ACHN (cell line): ENCODE data around the gene CRABP2.

Experiments
- DNase-seq: peaks from one replicate; pipeline ENCODE4 v3.0.0-alpha.2; 2015
- in situ Hi-C: cut with HindIII; loops from 2 replicates; pipeline ENCODE4 v1.10.0; 2017; ENCODE audit warnings: low sequenced_read_pairs, low pct_ligation_motif_present, low pct_unique_long_range_greater_than_20kb

The CRABP2 gene

GRCh38 chr1:156676820-156677615 lies 28.4 kb downstream of the CRABP2 start, which contains the start of gene NES:
Gene NES (minus strand): TSS chr1:156677407. CDS start chr1:156677264, 143 bp downstream.
- in situ Hi-C loops = no loop called here

GRCh38 chr1:156676114-156676819 lies 29.1 kb downstream of the CRABP2 start:
- in situ Hi-C loops = no loop called here
- no peak for DNase-seq

More at GRCh38 chr1:156676820-156677615, 28.4 kb downstream of the CRABP2 start, which contains the start of gene NES:
- peak; percentile 58 for DNase-seq

GRCh38 chr1:156675210-156676113 lies 29.9 kb downstream of the CRABP2 start:
- no peak for DNase-seq
- in situ Hi-C loops = no loop called here

GRCh38 chr1:156673387-156674121 lies 31.8 kb downstream of the CRABP2 start:
- no peak for DNase-seq
- in situ Hi-C loops = no loop called here

- in situ Hi-C loops = no loop called here
- DNase-seq = no peak
Observed at GRCh38 chr1:156671804-156672203, 33.6 kb downstream of the CRABP2 start.

- DNase-seq = no peak
- in situ Hi-C loops = no loop called here
Observed at GRCh38 chr1:156670791-156671190, 34.6 kb downstream of the CRABP2 start.

- DNase-seq = no peak
- in situ Hi-C loops = no loop called here
Observed at GRCh38 chr1:156670359-156670758, 35.0 kb downstream of the CRABP2 start.

- DNase-seq = no peak
- in situ Hi-C loops = no loop called here
Observed at GRCh38 chr1:156669794-156670193, 35.6 kb downstream of the CRABP2 start.

GRCh38 chr1:156668801-156669637 lies 36.4 kb downstream of the CRABP2 start:
- in situ Hi-C loops = no loop called here

GRCh38 chr1:156667968-156668709 lies 37.2 kb downstream of the CRABP2 start:
- no peak for DNase-seq
- in situ Hi-C loops = no loop called here

More at GRCh38 chr1:156668801-156669637, 36.4 kb downstream of the CRABP2 start:
- no peak for DNase-seq

- DNase-seq = no peak
- in situ Hi-C loops = no loop called here
Observed at GRCh38 chr1:156667610-156667967, 37.8 kb downstream of the CRABP2 start.

- in situ Hi-C loops = no loop called here
- DNase-seq = no peak
Observed at GRCh38 chr1:156666862-156667609, 38.3 kb downstream of the CRABP2 start.

GRCh38 chr1:156665539-156665938 lies 39.8 kb downstream of the CRABP2 start:
- no peak for DNase-seq
- in situ Hi-C loops = no loop called here

GRCh38 chr1:156664767-156665411 lies 40.5 kb downstream of the CRABP2 start:
- DNase-seq = no peak
- in situ Hi-C loops = no loop called here

GRCh38 chr1:156664046-156664766 lies 41.2 kb downstream of the CRABP2 start:
- in situ Hi-C loops = no loop called here
- DNase-seq = no peak
